ENCODE data around the gene XYLT1.
"Not testable (repeated sequence)": the region's sequence is repeated elsewhere in the genome, so short reads cannot be mapped to it uniquely, and the experiment has no call there.

Gene XYLT1

DNA sequence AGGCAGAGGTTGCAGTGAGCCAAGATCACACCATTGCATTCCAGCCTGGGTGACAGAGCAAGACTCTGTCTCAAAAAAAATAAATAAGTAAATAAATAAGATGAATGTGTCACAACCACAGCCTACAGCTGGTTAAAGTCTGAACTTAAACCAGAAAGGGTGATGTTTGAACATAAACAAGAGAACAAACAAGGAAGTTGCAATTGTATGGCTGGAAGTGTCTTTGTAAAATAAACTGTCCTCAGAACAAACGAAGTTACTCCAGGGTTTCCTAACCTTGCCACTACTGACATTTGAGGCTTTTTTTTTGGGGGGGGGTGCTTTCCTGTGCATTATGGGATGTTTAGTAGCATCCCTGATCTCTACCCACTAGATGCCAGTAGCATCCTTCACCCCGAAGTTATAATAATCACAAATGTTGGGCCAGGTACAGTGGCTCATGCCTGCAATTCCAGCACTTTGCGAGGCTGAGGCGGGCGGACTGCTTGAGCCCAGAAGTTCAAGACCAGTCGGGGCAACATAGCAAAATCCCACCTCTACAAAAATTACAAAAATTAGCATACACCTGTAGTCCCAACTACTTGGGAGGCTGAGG, 119.2 kb downstream of the XYLT1 start:
- no peak for DNase-seq

DNA sequence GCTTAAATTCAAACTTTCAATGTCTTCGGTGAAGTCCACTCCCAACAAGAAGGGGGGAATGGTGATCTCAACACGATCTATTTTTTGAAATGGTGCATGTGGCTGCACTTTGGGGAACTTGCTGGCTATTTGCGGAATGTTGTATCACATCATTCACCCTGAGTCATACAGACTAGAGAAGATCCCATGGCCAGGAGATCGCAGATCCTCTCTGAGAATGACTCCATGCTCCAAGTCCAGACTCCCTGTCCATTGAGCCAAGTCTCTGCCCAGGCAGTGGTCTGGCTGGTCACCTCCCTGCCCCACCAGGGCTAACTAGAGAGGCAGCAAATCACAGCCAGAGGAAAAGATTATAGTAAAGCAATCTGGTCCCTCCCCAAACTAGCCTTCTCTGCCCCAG, 120.6 kb downstream of the XYLT1 start:
- no peak for DNase-seq

DNA sequence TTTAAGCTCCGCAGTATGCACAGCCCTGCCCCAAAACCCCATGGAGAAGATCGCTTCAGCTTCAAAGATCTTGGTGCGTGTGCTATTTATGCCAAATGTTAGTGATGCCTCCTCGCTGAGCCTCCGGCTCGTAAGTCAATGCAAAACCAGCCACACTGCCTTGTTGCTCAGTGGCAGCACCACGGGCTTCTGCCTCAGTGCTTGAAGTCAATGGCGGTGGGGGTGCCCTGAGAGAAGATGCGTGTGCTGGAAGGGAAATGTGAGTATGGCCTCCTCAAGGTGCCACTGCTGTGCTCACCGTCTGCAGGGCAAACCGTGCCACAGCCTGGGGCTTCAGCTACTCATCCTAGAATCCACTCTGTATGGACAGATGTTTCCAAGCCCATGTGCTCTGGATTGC, 121.9 kb downstream of the XYLT1 start:
- DNase-seq, result no peak

DNA sequence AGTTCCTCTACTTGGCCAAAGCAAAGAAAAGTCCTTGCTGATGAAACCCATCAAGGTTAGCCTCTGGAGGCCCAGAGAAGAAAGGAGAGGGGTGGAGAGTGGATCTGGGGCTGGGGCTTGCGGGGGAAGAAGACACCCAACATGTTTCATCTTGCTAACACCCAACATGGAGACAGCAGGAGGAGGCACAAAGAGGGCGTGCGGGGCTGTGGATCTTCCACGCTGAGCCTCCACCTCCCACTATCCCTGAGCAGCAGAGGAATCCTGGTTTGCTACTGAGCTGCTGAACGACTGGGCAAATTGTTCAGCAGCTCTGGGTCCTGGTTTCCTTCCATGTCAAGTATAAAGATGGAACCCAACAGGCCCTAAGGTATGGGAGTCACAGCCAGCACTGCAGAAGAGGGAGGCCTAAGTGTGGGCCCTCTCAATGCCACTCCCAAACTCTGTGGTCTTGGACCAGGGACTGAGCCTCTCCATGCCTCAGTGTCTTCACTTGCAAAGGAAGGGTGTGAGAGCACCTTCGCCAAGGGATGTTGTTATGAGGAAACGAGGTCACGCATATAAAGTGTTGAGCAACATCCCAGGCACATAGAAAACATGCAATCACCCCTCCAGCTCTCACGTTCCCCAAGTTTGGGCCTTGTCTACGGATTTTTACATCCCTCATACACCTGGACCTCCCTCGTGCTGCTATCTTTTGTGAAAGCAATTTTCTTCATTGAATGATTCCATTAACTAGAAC, 122.5 kb downstream of the XYLT1 start:
- DNase-seq, result no peak

DNA sequence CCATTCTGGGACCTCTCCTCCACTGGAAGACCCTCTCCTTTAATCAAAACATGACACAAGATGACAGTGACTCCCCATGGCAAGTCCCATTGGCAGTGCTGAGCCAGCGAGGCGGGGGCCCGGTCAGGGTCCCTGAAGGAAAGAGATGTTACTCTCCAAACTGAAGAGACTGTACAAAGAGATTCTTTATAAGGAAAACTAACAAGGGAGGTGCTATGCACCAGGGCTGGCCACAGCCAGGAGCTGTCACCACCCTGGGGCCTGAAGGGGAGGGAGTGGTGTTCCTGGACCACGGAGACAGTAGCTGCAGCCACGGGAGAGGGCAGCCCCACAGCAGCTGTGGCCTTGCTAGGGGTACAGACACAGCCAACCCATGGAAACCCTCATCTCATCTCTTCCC, 123.1 kb downstream of the XYLT1 start:
- no peak for DNase-seq

DNA sequence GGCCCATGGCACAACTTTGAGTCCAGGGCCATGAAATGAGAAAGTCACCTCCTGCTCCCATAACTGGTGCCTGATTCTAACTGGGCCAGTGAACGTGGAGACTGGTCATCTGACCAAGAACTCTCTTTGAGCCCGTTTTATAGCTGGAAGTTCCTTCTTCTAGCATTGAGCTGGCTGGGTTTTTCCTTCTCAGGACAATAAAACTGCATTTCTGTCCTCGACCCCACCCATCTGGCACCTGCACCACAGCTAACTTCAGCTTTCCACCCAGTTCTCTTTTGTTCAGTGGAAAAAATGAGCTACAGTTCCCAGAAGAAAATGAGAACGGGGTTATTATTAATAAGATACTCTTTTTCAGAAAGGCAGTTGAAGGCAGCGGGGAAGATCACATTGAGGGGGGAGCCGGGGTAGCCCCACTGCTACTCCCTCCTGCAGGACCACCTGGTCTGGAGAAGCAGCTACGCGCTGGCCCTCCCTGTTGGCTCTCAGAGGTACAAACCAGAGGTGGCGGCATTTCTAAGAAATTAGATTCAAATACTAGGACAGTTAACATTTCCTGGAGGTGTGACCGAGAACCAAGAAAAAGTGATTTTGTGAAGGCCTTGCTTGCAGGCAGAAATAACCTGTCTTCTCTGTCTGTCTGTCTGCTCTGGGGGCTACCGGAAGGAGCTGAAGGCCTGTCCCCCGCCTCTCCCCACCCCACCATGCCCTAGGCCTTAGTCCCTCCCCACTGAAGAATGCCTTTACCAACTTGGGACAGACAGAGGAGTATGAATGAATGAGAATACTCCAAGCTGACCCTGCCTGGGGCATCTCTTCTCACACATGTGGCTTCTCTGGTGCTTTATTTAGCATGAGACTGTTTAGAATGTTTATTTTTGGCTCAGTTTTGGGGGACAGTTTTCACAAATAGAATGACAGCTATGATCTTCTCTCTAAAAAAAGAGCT, 123.9 kb downstream of the XYLT1 start:
- no peak for DNase-seq

DNA sequence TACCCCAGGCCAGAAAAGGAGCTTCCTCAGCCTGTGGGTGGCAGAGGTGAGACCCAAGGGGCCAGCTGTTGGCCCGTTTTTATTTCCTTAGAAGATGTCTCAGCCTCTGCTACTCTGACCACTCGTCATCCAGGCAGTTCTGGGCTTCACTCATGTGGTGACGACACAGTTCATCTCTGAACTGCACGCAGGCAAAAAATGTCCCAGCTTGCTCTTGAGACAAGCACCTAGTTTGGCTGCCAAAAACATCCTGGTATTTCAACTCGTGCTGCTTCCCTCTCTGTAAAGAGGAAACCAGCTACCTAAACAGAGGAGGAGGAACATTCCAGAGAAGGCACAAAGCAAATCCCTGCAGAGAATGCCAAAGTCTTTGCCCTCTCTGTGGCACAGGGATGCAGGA, 125.7 kb downstream of the XYLT1 start:
- DNase-seq, result no peak

DNA sequence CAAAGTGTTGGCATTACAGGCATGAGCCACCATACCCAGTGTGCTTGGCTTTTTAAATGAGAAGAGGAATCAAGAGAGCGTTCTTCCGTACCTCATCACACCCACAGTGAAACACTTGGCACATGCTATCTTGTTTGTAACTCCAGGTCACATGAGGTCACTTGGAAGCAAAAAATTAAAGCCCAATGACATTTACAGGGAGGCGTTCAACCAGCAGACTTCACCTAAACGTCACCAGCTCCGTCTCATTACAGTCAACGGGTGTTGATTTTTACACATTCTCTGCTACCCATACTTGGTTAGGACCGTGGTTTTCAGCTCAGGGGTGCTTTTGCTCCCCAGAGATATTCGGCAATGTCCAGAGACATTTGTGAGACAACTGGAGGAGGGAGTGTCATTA, 127.0 kb downstream of the XYLT1 start:
- DNase-seq, result no peak

DNA sequence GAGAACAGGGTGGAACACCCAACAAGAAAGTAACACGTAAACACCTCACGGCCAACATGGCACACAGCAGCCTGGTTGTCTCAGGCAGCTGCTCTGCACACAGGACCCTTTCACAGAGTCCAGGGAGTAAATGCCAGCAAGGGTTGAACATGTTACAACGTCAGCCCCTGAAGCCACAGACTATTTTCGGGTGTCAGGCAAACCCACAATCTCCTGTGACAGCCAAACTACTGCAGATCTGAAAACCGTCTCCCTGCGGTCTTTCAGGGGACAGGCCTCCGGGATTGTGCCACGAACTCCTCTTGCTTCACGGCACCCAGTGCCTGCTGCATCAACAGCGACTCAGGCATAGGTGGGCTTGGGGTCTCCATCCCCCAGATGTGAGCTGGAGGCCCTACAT, 127.7 kb downstream of the XYLT1 start:
- DNase-seq, result no peak

DNA sequence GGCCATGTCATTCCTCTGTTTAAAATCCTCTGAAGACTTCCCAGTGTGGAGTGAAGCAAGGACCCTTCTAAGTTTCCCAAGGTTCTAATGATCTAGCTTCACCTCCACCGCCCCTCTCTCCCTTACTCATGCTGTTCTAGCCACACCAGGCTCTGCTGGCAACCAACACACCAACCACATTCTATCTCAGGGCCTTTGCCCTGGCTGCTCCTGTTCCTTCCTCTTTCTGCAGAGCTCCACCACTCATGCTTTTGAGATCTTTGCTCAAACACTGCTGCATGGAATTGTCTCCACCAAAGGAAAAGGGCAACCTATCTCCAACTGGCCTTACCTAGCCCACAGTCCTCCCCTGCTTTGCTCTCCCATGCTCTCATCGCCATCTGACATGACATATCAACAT, 128.7 kb downstream of the XYLT1 start:
- no peak for DNase-seq

DNA sequence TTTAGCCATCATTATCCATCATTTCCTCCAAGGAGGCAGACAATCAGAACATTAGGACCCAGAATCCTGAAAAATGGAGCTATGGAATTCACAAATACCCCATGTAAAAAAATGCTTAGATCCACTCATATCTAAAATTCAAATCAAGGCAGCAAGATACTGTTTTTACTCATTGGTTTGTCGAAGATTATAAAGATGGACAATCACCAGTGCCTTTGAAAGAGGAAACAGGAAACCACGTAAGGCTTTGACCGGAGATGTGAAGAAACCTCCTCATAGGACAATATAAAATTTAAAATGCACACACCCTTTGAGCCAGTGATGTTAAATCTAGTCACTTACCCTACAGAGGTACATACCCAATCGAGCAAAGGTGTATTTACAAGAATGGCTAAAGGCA, 130.0 kb downstream of the XYLT1 start:
- DNase-seq, result no peak

DNA sequence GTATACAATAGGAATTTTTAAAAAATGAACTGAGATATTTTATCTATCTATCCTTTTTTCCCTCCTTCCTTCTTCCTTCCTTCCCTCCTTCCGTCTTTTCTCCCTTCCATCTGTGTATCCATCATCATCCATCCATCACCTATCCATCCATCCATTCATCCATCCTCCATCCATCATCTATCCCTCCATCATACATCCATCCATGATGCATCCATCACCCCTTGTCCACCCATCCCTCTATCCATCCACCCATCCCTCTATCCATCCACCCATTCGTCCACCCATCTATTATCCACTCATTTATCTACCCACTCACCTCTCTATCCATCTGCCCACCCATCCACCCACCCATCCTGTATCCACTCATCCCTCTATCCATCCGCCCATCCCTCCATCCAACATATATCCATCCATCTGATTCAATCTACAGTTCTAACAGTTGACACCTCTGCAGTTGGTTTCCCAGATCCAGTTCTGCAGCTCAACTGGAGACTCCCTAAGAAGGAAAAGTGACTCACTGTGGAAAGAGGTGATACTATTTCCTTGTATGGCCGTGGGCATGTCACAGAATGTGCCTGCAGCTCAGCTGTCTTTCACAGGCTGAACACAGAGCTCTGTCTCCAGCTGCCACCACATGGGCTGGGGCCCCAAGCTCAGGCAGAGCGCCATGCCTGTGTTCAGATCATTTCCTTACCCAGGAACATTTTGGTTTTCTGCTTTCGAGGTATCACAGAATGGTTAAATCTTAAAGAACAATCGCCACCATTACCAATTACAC, 130.8 kb downstream of the XYLT1 start:
- no peak for DNase-seq

DNA sequence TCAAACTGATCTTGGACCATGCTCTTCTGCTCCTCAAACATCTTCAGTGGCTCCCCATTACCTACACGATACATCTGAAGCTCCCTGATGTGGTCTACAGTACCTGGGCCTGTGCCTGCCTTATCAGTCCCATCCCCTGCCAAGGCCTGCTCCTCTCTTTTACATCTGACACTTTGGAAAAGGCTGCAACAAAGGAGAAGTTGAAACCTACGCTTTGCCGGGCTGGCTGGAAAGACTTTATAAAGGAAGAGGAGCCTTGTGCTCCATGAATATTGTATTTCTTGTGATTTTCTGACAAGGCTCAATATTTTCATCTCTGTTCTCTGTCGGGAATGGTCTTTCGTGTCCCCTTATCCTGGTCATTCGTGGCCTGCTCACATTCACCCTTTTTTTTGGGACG, 132.5 kb downstream of the XYLT1 start:
- no peak for DNase-seq

DNA sequence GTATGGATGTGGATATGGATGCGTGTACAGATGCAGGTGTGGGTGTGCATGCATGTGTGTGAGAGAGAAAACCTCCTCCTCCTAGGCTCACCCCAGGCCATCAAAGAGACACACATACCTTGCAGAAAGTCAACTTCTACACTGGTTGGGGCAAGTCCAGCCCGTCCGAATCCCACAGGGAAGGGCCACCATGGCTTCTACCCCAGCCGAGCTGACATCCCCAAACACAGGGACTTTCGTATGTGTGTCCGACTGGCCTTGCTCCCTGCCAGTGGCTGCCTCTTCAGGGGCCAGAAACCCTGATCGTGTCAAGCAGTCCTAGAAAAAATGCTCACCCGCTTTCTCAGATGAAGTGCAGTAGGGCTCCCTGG, 134.2 kb downstream of the XYLT1 start:
- DNase-seq, result no peak

DNA sequence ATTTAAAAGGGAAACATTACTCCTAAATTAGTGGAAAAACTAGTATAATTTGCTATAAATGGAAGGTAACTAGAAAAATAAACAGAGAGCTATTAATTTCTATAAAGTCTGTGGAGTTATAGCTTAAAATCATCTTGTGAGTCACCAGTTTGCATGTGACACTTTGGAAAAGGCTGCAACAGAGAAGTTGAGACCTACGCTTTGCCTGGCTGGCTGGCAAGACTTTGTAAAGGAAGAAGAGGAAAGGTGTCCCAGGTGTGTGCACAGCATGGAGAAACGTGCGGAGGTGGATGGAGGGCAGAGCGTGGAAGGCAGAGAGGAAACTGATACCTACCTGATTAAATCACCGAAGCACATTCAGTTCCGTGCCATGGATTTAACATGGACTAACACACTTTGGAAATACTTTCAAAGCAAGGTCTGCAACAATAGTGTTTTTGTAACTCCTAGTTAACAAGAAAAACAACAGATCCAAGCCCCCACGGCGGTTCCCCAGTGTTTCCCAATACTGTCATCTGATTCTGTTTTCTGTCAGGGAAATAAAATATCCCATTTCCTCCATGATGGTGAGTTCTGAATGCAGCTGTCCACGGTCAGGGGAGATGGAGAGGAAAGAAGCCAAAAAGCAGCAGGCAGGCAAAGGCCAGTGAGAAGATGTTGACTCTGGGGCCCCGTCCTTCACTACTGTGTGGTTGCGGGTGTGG, 134.8 kb downstream of the XYLT1 start:
- DNase-seq, result no peak

DNA sequence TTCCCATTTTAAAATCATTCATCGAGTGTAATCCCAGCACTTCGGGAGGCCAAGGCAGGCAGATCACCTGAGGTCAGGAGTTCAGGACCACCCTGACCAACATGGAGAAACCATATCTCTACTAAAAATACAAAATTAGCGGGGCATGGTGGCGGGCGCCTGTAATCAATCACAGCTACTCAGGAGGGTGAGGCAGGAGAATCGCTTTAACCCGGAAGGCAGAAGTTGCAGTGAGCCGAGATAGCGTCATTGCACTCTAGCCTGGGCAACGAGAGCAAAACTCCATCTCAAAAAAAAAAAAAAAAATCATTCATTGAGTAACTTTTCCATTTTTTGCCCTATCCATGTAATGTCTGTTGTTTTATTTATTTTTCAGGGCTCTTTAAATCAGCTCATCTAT, 135.4 kb downstream of the XYLT1 start:
- not testable (repeated sequence) for DNase-seq

DNA sequence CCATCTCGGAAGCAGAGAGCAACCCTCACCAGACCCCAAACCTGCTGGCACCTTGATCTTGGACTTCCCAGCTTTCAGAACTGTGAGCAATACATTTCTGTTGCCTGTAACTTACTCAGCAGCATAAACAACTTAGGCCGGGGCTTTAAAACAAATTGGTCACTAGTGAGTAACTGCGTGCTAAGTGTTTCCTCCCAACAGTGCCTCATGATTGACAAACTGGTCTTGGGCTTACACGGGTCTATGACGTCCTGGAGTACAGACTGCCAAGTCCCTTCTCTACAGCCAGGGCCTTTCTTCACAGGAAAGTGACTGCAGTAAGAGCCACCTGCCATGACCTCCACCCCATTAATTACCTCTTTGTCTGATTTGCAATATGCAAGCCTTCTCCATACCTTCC, 136.7 kb downstream of the XYLT1 start:
- DNase-seq, result no peak

DNA sequence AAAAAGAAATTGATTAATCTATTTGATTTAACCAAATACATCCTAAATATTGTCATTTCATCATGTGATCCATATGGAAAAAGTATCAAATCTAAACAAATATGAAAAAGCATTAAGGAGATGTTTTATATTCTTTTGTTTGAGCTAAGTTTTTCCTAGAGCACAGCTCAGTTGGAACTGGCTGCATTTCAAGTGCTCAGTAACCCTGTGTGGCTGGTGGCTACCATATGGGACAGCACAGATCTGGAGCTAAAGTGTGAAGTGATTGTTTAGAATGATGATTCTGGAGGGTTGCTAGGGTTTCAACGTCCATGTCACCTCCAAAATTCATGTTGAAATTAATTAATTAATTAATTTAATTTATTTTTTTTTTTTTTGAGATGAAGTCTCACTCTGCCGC, 137.5 kb downstream of the XYLT1 start:
- no peak for DNase-seq

DNA sequence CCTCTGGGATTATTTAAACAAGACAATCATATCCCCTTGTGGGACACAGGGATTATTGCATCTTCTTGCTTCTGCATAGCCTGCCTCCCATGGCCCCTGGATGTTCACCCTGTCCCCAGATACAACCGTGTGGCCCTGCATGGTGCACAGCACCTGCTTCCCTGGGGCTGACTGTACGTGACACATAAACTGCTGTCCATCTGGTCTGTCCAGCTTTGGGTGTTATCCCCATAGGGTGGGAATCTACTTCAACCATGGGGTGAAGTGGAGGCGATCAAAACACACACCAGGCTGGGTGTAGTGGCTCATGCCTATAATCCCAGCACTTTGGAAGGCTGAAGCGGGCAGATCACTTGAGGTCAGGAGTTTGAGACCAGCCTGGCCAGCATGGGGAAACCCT, 138.8 kb downstream of the XYLT1 start:
- no peak for DNase-seq

DNA sequence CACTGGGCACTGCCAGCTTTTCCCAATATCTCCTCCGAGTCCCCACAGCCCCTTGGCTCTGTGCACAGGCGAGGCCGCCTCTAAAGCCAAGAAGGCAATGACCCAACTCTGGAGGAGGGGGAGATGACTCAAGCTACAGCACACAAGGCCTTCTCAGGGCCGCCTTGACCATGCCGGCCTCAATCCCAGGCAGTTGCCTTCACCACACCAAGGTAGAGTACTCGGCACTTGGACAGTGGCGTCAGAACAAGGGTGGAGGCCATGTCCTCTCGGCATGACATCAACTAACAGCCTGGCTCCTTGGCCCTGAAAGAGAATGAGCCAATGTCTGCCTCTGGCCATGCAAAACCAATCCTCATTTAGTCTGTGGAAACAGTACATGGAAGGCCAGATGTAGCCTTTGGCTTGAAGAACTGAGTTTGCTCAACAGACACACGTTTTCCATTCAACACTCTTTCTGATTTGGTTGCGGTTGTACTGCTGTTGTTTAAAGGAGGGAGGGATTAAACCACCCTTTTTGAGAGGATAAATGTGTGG, 139.6 kb downstream of the XYLT1 start:
- DNase-seq, result no peak

DNA sequence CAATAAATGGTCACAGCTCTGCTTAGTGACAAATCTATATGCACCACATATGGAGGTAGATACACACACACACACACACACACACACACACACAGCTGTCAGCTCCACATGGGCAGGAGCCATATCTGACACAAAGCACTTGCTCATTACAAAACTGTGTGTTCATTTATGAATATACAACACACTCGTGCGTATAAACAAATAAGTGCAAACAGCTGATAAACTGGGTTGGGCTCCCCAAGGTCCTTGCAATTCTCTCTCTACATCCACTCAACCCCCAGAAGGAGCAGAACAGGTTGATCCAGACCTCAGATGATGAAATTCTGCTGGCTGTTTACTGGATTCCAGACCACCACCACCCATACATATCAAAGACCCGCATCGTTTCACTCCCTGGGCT, 140.7 kb downstream of the XYLT1 start:
- no peak for DNase-seq

DNA sequence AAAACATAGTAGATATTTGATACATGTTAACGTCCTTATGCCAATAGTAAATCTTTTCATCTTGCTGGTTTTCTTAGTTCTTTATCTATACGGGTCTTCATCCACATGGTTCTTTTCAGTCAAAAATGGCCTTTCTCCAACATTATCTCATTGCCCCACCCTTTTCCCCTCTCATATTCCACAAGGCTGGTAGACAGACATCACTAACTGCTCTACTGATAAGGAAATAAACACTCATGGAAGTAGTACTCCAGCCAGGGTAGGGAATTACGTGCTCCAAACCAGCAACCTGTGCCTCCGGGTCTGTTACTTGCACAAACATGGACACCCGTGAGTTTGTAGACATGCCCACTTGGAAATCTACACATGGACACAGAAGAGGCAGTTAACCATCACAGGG, 141.4 kb downstream of the XYLT1 start:
- no peak for DNase-seq

All from retina (tissue), 1 donor.